ENCODE results near the gene RNASET2. TPM values are rescaled to one million over a fixed set of nuclear protein-coding genes. Genes with fewer than 3 reads are reported as not detected.

RNASET2 gene
- total RNA-seq, 2 donors from 2014 or later, result 53.7 to 66.3 TPM

DNA sequence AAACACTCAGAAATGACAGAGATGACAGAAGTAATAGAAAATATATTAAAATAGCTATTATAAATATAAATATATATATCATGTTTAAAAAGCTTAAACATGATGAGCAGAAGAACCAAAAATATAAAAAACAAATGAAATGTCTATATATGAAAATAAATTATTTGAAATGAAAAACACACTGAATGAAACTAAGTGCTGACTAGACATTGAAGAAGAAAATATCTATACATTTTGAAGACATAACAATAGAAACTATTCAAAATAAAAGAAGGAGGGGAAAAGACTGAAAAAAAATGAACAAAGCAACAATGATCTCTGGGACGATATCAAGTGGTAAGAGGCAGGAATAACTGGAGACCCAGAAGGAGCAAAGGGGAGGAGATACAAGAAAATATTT is 76.8 kb downstream of the RNASET2 start:
- Histone ChIP-seq H3K27ac (no peak overlapping the region), H3K4me3 (no peak overlapping the region), H3K4me1 (no peaks in the 10 kb centered on the region), H3K36me3 (replicated peaks in 1 of 2; ENCODE audit: insufficient read depth in 1 of 2, low read depth in 2 of 2) (no peaks in the 10 kb centered on the region), H3K27me3 (no peaks in the 10 kb centered on the region), H3K9me3 (no peaks in the 10 kb centered on the region)
- ATAC-seq (no peak), DNase-seq (no peak)
- intact Hi-C loops (cut with DNase I), result no loop called here
- WGBS, 2 donors, result 94 to 100% methylated on average over 1 of the region's 1 CpG
- TF ChIP-seq POLR2A (IDR thresholded peaks at IDR 0.05), result no peak
- TF ChIP-seq, protein P1, sequence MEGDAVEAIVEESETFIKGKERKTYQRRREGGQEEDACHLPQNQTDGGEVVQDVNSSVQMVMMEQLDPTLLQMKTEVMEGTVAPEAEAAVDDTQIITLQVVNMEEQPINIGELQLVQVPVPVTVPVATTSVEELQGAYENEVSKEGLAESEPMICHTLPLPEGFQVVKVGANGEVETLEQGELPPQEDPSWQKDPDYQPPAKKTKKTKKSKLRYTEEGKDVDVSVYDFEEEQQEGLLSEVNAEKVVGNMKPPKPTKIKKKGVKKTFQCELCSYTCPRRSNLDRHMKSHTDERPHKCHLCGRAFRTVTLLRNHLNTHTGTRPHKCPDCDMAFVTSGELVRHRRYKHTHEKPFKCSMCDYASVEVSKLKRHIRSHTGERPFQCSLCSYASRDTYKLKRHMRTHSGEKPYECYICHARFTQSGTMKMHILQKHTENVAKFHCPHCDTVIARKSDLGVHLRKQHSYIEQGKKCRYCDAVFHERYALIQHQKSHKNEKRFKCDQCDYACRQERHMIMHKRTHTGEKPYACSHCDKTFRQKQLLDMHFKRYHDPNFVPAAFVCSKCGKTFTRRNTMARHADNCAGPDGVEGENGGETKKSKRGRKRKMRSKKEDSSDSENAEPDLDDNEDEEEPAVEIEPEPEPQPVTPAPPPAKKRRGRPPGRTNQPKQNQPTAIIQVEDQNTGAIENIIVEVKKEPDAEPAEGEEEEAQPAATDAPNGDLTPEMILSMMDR (IDR thresholded peaks at IDR 0.05), result no peak

Small RNA genes lying within 50 kb of the gene (microRNA-seq; reads per million reads assigned to microRNA genes)
- gene MIR3939 (ENCODE audit: borderline number of aligned reads in 2 of 2, borderline replicate concordance in 2 of 2), result 0 reads per million in 2 donors

Small RNA genes lying within 50 kb of the gene (small RNA-seq; reads per million reads assigned to genes)
- not detected for gene MIR3939

Other genes starting within 250 kb of the RNASET2 start
- 10 to 100 TPM; 11.4 to 45.8 TPM for gene CEP43, start 42.8 kb upstream of the RNASET2 start, total RNA-seq
- gene CCR6, start 166.5 kb upstream of the RNASET2 start, total RNA-seq, result not detected
- gene GPR31, start 201.4 kb upstream of the RNASET2 start, total RNA-seq, result not detected